ENCODE data around the gene MTHFD1. TPM values are rescaled to one million over a fixed set of nuclear protein-coding genes. Genes with fewer than 3 reads are reported as not detected.
A peak's percentile ranks its signal among the peaks of the same experiment; 100 is the strongest.

The MTHFD1 gene
- total RNA-seq, 2 experiments from 2014 or later, result 165 to 166 TPM

DNA sequence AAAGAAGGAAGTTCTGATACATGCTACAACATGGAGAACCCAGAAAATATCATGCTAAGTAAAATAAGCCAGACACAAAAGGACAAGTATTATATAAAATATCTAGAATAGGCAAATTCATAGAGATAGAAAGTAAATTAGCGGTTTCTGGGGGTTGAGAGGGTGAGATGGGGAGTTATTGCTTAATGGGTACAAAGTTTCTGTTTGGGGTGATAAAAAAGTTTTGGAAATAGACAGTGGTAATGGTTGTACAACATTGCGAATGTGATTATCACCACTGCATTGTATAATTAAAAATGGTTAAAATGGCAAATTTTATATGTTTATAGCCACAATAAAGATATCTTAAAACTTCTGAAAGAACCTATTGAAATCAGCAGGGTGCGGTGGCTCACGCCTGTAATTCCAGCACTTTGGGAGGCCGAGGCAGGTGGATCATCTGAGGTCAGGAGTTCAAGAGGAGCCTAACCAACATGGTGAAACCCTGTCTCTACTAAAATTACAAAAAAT lies 100.5 kb downstream of the MTHFD1 start:
- Mint-ChIP-seq H3K27me3 (no peaks in the 10 kb centered on the region), H3K36me3 (ENCODE audit: low read depth) (peaks cover 50% of the 10 kb centered on the region), H3K4me3 (no peak overlapping the region), H3K4me1 (peaks cover 22% of the 10 kb centered on the region), H3K27ac (no peak overlapping the region), H3K9me3 (no peaks in the 10 kb centered on the region)
- CTCF ChIA-PET, result interaction anchor here (0.5 to 1.2 kb wide), 4 partner anchors 13 to 389 kb away, joined by 3 to 4 read pairs (median 3); no protein-coding TSS in a partner anchor
- POLR2A ChIA-PET, result no interaction called here
- DNase-seq, result no peak

DNA sequence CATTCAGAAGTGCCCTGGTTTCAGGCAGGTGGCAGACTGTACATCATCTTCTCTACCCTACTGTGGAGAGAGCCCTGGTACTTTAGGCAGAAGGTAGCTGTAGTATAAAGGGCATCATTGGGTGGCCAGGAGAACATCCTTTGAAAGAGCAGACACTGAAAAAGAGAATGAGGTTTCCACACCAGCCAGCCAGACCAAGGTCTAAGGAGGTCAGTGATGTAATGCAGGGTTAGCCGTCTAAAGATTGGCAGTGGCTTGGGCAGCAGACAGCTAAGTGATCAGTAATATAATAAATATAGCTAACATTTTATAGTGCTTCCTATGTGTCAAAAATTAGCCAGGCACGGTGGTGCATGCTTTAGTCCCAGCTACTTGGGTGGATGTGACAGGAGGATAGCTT lies 103.5 kb downstream of the MTHFD1 start:
- peaks cover 30% of the 10 kb centered on the region for H3K4me1 Mint-ChIP-seq
- no peaks in the 10 kb centered on the region for H3K9me3 Mint-ChIP-seq
- H3K27me3 Mint-ChIP-seq, result no peaks in the 10 kb centered on the region
- peaks cover 59% of the 10 kb centered on the region for H3K36me3 Mint-ChIP-seq (ENCODE audit: low read depth)
- H3K27ac Mint-ChIP-seq, result no peak overlapping the region
- H3K4me3 Mint-ChIP-seq, result no peak overlapping the region
- CTCF ChIA-PET, result interaction anchor here (0.7 to 1.0 kb wide), 4 partner anchors 9 to 147 kb away, joined by 3 read pairs; no protein-coding TSS in a partner anchor
- POLR2A ChIA-PET, result no interaction called here
- no peak for DNase-seq

GRCh38 chr14:64493455-64493854 lies 105.3 kb downstream of the MTHFD1 start:
- Mint-ChIP-seq H3K36me3 (ENCODE audit: low read depth) (peaks cover 52% of the 10 kb centered on the region), H3K4me1 (peaks cover 43% of the 10 kb centered on the region), H3K27me3 (no peaks in the 10 kb centered on the region), H3K27ac (no peak overlapping the region), H3K9me3 (no peaks in the 10 kb centered on the region), H3K4me3 (no peak overlapping the region)
- no peak for DNase-seq
- POLR2A ChIA-PET, result no interaction called here
- CTCF ChIA-PET, result interaction anchor here (0.7 to 1.2 kb wide), 3 partner anchors 37 to 155 kb away, joined by 3 to 6 read pairs (median 3); no protein-coding TSS in a partner anchor

GRCh38 chr14:64495252-64495651 lies 107.1 kb downstream of the MTHFD1 start:
- Mint-ChIP-seq H3K36me3 (ENCODE audit: low read depth) (peaks cover 57% of the 10 kb centered on the region), H3K27ac (no peak overlapping the region)

DNA sequence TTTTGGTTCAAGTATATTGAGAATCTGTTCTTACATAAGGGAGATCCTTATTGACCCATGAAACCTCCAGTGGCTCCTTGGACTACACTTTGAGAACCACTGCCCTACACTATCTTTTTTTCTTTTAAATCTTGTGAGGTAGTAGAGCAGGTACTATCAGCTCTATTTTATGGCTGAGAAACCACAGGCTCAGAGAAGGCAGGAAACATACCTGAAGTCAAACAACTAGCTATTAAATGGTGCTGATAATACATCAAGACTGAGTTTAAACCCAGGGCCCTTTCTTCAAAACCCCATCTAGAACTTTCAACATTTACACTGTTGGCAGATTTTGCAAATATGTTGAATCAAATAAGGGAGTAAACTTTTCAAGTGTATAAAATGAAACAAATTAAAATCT lies 108.6 kb downstream of the MTHFD1 start:
- no peak for DNase-seq
- ChIA-PET CTCF (interaction anchor here (0.6 to 1.9 kb wide), 7 partner anchors 12 to 138 kb away, joined by 3 to 10 read pairs (median 3); no protein-coding TSS in a partner anchor), POLR2A (no interaction called here)
- Mint-ChIP-seq H3K27ac (no peak overlapping the region), H3K4me1 (peaks cover 61% of the 10 kb centered on the region), H3K27me3 (no peaks in the 10 kb centered on the region), H3K36me3 (ENCODE audit: low read depth) (peaks cover 53% of the 10 kb centered on the region), H3K9me3 (no peaks in the 10 kb centered on the region), H3K4me3 (no peak overlapping the region)

More at GRCh38 chr14:64495252-64495651, 107.1 kb downstream of the MTHFD1 start:
- Mint-ChIP-seq H3K4me3 (no peak overlapping the region), H3K9me3 (no peaks in the 10 kb centered on the region), H3K4me1 (peaks cover 57% of the 10 kb centered on the region), H3K27me3 (no peaks in the 10 kb centered on the region)
- POLR2A ChIA-PET, result interaction anchor here (0.5 kb wide), 1 partner anchor 137 kb away, joined by 3 read pairs; no protein-coding TSS in a partner anchor
- CTCF ChIA-PET, result interaction anchor here (1.1 kb wide), 1 partner anchor 45 kb away, joined by 3 read pairs; the partner anchor contains the start of gene HSPA2
- DNase-seq, result no peak

DNA sequence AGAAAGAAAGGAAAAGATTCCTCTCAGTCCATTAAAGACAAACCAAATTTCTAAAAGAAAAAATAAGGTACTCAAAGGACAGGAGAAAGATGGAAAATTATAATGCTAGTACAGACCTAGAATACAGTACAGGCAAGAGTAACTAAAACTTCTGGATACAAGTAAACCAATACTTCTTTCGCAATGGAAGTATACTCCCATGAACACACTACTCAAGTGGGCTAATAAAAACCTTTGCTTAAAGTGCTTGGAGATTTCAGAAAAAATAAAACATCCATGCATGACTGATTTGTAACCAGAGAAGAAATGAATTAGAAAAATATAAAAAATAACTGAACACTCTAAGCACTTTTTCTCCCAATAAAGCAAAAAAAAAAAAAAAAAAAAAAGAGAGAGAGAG lies 111.9 kb downstream of the MTHFD1 start:
- DNase-seq, result no peak
- H3K27me3 Mint-ChIP-seq, result no peaks in the 10 kb centered on the region
- peak overlapping the region; percentile 100 for H3K27ac Mint-ChIP-seq
- H3K4me1 Mint-ChIP-seq, result peaks cover 48% of the 10 kb centered on the region
- no peaks in the 10 kb centered on the region for H3K9me3 Mint-ChIP-seq
- CTCF ChIA-PET, result interaction anchor here (0.6 to 1.5 kb wide), 2 partner anchors 24 to 116 kb away, joined by 3 read pairs; no protein-coding TSS in a partner anchor
- H3K4me3 Mint-ChIP-seq, result peak overlapping the region; percentile 99
- H3K36me3 Mint-ChIP-seq (ENCODE audit: low read depth), result peaks cover 51% of the 10 kb centered on the region
- POLR2A ChIA-PET, result no interaction called here

DNA sequence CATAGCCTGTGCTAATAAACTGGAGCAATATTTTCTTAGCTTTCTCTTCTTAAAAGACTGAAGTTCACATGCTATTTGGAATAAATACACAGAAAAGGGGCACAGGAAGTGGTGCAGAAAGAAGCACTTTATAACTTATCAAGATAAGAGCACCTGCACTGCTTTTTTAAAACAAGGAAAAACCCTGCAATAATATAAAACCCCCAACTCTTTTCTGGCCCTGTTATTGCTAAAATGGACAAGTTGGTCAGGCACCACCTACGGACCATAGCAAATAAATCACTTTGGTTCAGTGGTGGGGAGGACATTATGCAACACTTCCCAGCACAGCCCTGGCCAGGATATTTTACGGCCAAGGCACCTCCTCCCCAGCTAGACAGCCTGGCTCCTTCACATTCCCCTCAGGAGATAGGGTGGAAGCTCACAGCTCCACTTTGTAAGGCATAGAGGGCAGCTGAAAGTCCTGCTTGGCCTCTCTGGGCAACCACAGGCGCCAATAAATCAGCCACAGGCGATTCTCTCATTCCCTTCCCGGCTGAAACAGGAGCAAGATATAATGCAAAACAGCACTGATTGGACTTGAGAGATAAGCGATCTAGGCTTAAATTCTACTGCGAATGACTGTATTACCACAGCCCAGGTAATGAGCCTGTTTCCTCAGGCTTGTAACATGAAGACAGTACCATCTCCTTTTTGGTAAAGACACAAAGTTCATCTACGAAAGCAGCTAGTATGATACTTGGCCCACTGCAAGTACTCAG lies 113.4 kb downstream of the MTHFD1 start:
- ChIA-PET POLR2A (no interaction called here), CTCF (interaction anchor here (0.7 to 1.7 kb wide), 8 partner anchors 9 to 179 kb away, joined by 3 to 5 read pairs (median 3); no protein-coding TSS in a partner anchor)
- no peaks in the 10 kb centered on the region for H3K9me3 Mint-ChIP-seq
- H3K27ac Mint-ChIP-seq, result peak overlapping the region; percentile 100
- DNase-seq, result no peak
- H3K4me1 Mint-ChIP-seq, result peaks cover 53% of the 10 kb centered on the region
- H3K4me3 Mint-ChIP-seq, result peak overlapping the region; percentile 99
- H3K36me3 Mint-ChIP-seq (ENCODE audit: low read depth), result peaks cover 57% of the 10 kb centered on the region
- no peaks in the 10 kb centered on the region for H3K27me3 Mint-ChIP-seq

DNA sequence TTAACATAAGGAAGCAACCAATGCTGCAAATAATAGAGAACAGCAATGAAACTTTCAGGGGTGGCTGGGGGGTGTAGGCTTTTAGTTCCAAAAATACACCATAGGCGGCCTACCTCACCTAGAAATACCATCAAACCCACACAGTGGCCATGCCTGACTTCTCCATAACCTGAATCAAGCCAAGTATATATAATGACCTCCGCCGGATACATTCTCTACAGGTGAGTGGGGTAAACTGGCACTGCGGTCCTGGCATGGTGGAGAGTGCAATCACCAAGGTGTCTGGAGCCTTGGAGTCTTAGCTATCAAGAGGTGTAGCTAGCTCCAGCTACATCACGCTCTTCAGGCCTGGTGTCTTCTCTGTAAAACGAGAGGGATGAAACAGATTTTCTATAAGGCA lies 114.3 kb downstream of the MTHFD1 start:
- Mint-ChIP-seq H3K9me3 (no peaks in the 10 kb centered on the region), H3K27me3 (no peaks in the 10 kb centered on the region), H3K4me1 (peaks cover 53% of the 10 kb centered on the region), H3K4me3 (peak overlapping the region; percentile 99), H3K27ac (peak overlapping the region; percentile 100), H3K36me3 (ENCODE audit: low read depth) (peaks cover 58% of the 10 kb centered on the region)
- POLR2A ChIA-PET, result no interaction called here
- DNase-seq, result peak; percentile 34
- CTCF ChIA-PET, result interaction anchor here (0.6 to 1.7 kb wide), 6 partner anchors 9 to 910 kb away, joined by 3 to 5 read pairs (median 3); no protein-coding TSS in a partner anchor

DNA sequence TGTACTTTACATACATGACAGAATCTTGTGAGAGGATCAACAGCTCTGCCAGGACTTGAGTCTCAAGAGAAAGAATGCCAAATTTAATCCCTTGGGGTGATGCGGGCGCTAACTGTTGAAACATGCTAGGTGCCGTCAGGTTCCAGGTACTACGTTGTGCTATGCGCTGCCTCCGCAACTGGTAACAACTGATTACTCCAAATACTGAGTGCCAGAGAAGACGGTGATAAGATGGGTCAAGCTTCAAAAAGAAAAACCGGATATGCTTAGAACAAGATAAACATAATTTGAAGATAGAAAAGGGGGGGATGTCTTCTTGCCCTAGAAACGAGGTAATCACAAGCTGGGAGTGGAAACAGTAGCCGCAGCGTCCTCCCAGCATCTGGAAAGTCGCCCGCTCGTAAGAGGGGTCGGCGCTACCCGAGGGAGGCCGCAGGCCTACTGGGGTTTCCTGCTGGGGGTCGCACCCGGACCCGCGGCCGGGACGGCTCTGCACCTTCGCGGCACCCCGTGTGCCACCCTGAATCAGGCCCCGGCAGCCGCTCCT lies 114.8 kb downstream of the MTHFD1 start:
- Mint-ChIP-seq H3K4me3 (peak overlapping the region; percentile 99), H3K27me3 (no peaks in the 10 kb centered on the region), H3K4me1 (peaks cover 54% of the 10 kb centered on the region), H3K9me3 (no peaks in the 10 kb centered on the region), H3K27ac (peak overlapping the region; percentile 100), H3K36me3 (ENCODE audit: low read depth) (peaks cover 56% of the 10 kb centered on the region)
- ChIA-PET CTCF (interaction anchor here (0.6 to 1.7 kb wide), 5 partner anchors 8 to 910 kb away, joined by 3 to 5 read pairs (median 3); no protein-coding TSS in a partner anchor), POLR2A (no interaction called here)
- peak; percentile 31 for DNase-seq

DNA sequence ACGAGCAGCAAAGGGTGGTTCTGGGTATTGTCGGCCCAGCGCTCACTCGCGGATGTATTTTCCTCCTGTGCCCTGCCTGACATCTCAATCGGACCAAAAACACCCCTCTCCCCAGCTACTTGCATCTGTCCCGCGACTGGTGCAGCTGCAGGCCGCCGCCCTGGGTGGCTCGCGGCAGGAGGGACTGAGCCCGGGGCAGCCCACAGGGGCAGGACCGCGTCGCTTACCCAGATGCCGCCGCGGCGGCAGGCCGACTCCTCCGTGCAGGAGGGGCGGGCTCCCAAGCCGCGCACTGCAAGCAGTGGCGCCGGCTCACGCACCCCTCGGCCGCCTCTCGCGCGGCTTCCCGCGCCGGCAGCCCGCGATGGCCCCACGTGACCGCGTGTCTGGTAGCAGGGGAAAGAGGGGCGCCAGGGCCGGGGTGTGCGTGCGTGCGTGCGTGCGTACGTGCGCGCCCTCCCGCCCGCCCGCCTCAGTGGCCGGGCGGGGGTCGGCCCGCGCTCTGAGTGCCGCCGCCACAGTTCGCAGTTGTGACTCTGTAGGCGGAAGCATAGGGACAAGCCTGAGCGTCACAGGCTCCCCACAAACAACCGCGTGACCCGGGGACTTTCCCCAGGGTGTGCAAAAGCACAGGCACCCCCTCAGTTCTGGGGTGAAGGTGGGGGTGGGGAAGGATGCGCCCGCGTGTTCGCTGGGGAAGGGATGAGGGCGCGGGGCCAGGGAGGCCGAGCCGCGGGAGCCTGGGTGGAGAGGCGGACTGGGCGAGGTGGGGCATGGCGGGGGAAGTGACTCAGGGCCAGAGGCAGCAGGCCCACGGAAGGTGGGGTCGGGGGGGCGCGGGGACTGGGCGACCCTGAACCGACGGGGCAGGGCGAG lies 115.5 kb downstream of the MTHFD1 start, which contains the start of gene ZBTB25:
Gene ZBTB25, minus strand, starts transcription at position 405 of the 876 bp plus-strand sequence. CDS start 13,305 bp downstream, outside the sequence.
- ChIA-PET CTCF (interaction anchor here (1.1 to 1.6 kb wide), 3 partner anchors 7 to 17 kb away, joined by 3 to 5 read pairs (median 5); no protein-coding TSS in a partner anchor), POLR2A (interaction anchor here (0.6 kb wide), 1 partner anchor 77 kb away, joined by 3 read pairs; no protein-coding TSS in a partner anchor)

DNA sequence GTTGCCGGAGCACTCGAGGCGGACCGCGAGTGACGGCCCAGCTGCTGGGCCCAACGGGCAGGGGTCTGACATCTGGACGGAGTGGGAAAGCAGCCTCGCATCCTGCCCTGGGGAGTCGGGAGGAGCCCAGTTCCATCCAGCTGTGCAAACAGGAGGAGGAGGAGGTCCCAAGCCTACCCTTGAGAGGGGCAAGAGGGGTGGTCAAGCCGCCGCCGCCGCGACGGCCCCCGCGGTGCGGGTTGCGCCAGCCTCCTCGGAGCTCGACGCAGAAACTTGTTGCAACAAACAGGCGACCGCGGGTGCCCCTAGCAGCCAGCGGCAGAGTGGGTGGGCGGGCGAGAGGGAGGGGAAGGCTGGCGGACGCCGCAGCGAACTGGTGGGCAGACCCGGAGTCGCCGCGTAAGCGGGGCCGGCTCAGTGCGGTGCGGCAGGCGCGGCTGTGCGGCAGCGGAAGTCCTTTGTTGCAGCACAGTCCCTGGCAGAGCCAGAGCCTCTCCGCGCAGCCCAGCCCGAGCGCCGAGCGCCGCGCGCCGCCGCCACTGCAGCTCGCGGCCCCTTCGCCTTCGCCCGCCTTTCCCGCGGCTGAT lies 116.2 kb downstream of the MTHFD1 start, which contains the start of gene ZBTB1:
Gene ZBTB1, plus strand, starts transcription at position 461 of the 587 bp plus-strand sequence. CDS start 16,735 bp downstream, outside the sequence.
- DNase-seq, result peak; percentile 86
- H3K36me3 Mint-ChIP-seq (ENCODE audit: low read depth), result peaks cover 59% of the 10 kb centered on the region
- POLR2A ChIA-PET, result interaction anchor here (0.6 to 0.7 kb wide), 2 partner anchors 78 to 863 kb away, joined by 3 to 4 read pairs; partner anchors contain the start of gene WDR89

More for the DNA sequence above, 115.5 kb downstream of the MTHFD1 start, which contains the start of gene ZBTB25:
- Mint-ChIP-seq H3K27ac (peak within 1 kb of the TSS; percentile 100), H3K9me3 (no peaks in the 10 kb centered on the region), H3K4me1 (peaks cover 59% of the 10 kb centered on the region), H3K36me3 (ENCODE audit: low read depth) (peaks cover 58% of the 10 kb centered on the region), H3K27me3 (no peaks in the 10 kb centered on the region), H3K4me3 (peak within 1 kb of the TSS; percentile 99)
- DNase-seq, result peak; percentile 98

More for the DNA sequence above, 116.2 kb downstream of the MTHFD1 start, which contains the start of gene ZBTB1:
- Mint-ChIP-seq H3K9me3 (no peaks in the 10 kb centered on the region), H3K27me3 (no peaks in the 10 kb centered on the region), H3K4me1 (peaks cover 61% of the 10 kb centered on the region), H3K27ac (peak within 1 kb of the TSS; percentile 100), H3K4me3 (peak within 1 kb of the TSS; percentile 94)
- CTCF ChIA-PET, result interaction anchor here (1.3 kb wide), 1 partner anchor 17 kb away, joined by 3 read pairs; no protein-coding TSS in a partner anchor

Measured in activated CD4-positive, alpha-beta T cell treated with anti-CD3 and anti-CD28 coated beads, Interleukin-2, amount 10 ng/mL, durations not matched to agents 7 days and 5 days (primary cell).